ENCODE results near the gene ADARB1.
"Not testable (repeated sequence)": the region's sequence is repeated elsewhere in the genome, so short reads cannot be mapped to it uniquely, and the experiment has no call there.

Gene ADARB1

DNA sequence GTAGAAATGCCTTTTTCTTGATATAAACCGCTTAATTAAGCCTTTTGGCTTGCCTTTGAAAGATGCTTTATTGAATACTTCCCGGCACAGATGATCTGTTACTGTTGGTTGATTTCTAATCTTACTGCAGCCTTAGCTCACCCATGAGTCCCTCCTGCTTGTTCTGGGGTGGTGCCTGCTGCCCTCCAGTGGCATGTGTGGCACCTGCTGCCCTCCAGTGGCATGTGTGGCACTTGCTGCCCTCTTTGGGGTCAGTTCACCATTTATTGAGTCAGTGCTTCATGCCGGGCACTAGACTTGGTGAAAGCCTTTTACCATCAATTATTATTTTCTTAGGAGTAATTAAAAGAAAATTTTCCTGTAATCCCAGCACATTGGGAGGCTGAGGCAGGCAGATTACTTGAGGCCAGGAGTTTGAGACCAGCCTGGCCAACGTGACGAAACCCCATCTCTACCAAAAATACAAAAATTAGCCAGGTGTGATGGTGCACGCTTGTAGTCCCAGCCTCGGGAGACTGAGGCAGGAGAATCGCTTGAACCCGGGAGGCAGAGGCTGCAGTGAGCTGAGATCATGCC lies 54.3 kb downstream of the ADARB1 start:
- H3K27me3 ChIP-seq, result peaks cover 37% of the 10 kb centered on the region
- no peaks in the 10 kb centered on the region for H3K9me3 ChIP-seq
- H3K4me1 ChIP-seq (ENCODE audit: control insufficient read depth in 1 of 2, insufficient read depth in 1 of 2, low read depth in 1 of 2, low read length in 1 of 2), result peaks cover 0 to 8% of the 10 kb centered on the region in 2 experiments
- TF ChIP-seq, protein P1, sequence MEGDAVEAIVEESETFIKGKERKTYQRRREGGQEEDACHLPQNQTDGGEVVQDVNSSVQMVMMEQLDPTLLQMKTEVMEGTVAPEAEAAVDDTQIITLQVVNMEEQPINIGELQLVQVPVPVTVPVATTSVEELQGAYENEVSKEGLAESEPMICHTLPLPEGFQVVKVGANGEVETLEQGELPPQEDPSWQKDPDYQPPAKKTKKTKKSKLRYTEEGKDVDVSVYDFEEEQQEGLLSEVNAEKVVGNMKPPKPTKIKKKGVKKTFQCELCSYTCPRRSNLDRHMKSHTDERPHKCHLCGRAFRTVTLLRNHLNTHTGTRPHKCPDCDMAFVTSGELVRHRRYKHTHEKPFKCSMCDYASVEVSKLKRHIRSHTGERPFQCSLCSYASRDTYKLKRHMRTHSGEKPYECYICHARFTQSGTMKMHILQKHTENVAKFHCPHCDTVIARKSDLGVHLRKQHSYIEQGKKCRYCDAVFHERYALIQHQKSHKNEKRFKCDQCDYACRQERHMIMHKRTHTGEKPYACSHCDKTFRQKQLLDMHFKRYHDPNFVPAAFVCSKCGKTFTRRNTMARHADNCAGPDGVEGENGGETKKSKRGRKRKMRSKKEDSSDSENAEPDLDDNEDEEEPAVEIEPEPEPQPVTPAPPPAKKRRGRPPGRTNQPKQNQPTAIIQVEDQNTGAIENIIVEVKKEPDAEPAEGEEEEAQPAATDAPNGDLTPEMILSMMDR (IDR thresholded peaks at IDR 0.05), result peak; percentile 71
- no peaks in the 10 kb centered on the region for H3K36me3 ChIP-seq
- H3K4me3 ChIP-seq (ENCODE audit: low read depth in 1 of 2, low read length in 1 of 2), result no peak overlapping the region
- H3K27ac ChIP-seq, result no peak overlapping the region

DNA sequence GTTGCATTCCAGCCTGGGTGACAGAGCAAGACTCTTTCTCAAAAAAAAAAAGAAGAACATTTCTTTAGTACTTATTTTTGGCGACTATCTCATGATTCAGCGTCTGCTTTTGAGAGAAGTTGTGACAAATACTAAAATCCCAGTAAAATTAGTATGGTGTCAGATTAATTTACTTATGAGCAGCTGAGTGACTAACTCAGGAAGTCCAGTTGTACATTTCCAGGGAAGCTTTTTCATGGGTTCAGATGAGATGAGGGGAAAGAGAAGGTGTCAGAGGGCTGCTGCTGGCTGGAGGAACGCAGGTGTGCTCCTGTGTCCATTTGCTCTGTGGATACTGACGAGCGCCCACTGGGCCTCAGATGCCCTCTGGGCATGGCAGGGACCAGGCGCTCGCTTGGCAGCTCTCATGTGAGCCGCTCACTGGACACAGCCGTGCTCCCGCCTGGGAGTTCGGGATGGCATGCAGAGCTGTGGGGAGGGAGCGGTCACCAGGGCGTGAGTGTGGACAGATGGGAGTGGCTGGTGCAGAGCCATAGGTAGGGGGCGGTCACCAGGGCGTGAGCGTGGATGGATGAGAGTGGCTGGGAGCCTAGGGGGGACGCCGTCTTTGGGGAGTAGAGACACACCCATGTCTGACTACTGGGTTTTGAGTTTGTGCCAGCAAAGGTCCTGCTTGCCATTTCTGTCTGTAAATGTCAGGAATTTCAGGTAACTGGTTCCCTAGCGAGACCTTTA lies 55.0 kb downstream of the ADARB1 start:
- peaks cover 0 to 8% of the 10 kb centered on the region in 2 experiments for H3K4me1 ChIP-seq (ENCODE audit: control insufficient read depth in 1 of 2, insufficient read depth in 1 of 2, low read depth in 1 of 2, low read length in 1 of 2)
- H3K36me3 ChIP-seq, result no peaks in the 10 kb centered on the region
- TF ChIP-seq, protein P1 (IDR thresholded peaks at IDR 0.05), result no peak
- peaks cover 37% of the 10 kb centered on the region for H3K27me3 ChIP-seq
- no peak overlapping the region for H3K27ac ChIP-seq
- no peaks in the 10 kb centered on the region for H3K9me3 ChIP-seq
- H3K4me3 ChIP-seq (ENCODE audit: low read depth in 1 of 2, low read length in 1 of 2), result no peak overlapping the region

DNA sequence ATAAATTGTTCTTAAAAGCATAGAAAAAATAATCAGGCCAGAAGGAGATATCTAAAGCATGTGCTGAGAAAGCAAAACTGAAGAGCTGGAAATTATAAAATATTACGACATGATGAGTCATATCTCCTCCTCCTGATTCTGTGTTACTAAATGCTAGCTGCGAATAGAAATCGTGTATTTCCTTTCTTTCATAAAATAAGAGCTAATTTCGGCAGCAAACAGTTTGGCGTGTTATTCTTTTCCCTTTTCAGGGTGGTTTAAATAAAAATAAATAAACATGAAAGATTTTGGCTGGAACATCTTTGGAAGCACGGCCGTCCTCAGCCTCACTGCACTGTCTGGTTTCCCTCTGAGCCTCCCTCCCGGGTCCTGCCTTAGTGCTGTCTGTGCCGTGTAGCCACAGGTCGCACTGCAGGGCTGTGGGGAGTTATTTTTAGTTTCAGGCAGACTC lies 56.0 kb downstream of the ADARB1 start:
- Histone ChIP-seq H3K4me1 (ENCODE audit: control insufficient read depth in 1 of 2, insufficient read depth in 1 of 2, low read depth in 1 of 2, low read length in 1 of 2) (peaks cover 0 to 8% of the 10 kb centered on the region in 2 experiments), H3K4me3 (ENCODE audit: low read depth in 1 of 2, low read length in 1 of 2) (no peak overlapping the region)

DNA sequence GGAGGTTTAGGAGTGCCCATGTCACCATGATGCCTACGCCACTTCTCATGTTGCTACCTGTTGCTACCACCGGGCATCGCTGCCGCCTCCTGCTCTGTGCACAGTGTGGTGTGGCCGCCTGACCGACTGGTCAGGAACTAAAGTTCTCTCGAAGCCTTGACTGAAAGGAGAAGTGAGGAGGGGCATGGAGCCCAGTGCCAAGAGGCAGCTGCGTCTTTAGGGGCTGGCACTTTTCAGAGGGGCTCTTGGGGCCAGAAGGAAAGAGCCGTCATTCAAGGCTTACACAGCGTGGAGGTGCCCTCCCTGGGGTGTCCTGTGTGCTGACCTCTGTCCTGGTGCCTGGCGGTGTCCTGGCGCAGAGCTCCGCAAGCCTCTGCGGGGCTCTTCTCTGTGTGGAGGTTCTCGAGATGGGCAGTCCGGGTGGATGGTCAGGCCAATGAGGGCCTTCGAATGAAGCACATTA lies 57.2 kb downstream of the ADARB1 start:
- no peak overlapping the region for H3K4me3 ChIP-seq (ENCODE audit: low read depth in 1 of 2, low read length in 1 of 2)
- H3K4me1 ChIP-seq (ENCODE audit: control insufficient read depth in 1 of 2, insufficient read depth in 1 of 2, low read depth in 1 of 2, low read length in 1 of 2), result peaks cover 0 to 8% of the 10 kb centered on the region in 2 experiments
- H3K27ac ChIP-seq, result no peak overlapping the region
- no peaks in the 10 kb centered on the region for H3K36me3 ChIP-seq
- peaks cover 33% of the 10 kb centered on the region for H3K27me3 ChIP-seq
- TF ChIP-seq, protein P1 (IDR thresholded peaks at IDR 0.05), result no peak
- no peaks in the 10 kb centered on the region for H3K9me3 ChIP-seq

More for the DNA sequence above, 56.0 kb downstream of the ADARB1 start:
- Histone ChIP-seq H3K27me3 (peaks cover 37% of the 10 kb centered on the region), H3K27ac (no peak overlapping the region), H3K9me3 (no peaks in the 10 kb centered on the region), H3K36me3 (no peaks in the 10 kb centered on the region)
- TF ChIP-seq, protein P1 (IDR thresholded peaks at IDR 0.05), result no peak

DNA sequence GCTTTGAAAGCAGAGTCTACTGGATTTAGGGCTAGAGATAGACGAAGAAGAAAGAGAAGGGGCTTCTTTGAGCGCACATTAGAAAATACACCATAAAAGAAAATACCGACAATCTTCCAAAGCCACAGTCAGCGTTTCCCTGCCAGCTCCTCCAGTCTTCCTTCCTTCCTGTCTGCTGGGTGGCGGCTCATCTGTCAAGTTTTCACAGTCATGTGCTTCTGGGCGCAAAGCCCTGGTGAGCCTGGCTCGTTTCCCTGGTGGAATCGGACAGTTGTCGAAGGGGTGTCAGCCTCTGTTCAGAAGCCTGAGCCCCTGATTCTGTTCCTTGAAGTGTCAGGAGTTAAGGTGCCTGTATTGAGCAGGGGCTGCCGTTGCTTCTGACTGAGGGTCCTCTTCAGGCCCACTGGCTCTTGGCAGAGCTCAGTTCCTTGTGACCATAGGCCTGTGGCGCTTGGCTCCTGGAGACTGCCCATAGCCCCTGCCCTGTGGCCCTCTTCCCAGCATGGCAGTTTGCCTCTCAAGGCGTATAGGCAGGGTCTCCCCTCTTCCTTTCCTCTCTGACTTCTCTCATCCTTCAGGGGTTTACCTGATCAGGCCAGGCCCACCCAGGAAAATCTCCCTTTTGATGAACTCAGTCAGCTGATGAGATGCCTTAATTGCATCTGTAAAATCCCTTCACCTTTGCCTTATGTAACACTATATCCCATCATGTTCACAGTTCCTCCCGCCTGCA lies 58.6 kb downstream of the ADARB1 start:
- Histone ChIP-seq H3K27me3 (peaks cover 31% of the 10 kb centered on the region), H3K36me3 (no peaks in the 10 kb centered on the region), H3K27ac (no peak overlapping the region), H3K4me1 (ENCODE audit: control insufficient read depth in 1 of 2, insufficient read depth in 1 of 2, low read depth in 1 of 2, low read length in 1 of 2) (peaks cover 0 to 8% of the 10 kb centered on the region in 2 experiments), H3K9me3 (no peaks in the 10 kb centered on the region), H3K4me3 (ENCODE audit: low read depth in 1 of 2, low read length in 1 of 2) (no peak overlapping the region)
- TF ChIP-seq, protein P1 (IDR thresholded peaks at IDR 0.05), result no peak

DNA sequence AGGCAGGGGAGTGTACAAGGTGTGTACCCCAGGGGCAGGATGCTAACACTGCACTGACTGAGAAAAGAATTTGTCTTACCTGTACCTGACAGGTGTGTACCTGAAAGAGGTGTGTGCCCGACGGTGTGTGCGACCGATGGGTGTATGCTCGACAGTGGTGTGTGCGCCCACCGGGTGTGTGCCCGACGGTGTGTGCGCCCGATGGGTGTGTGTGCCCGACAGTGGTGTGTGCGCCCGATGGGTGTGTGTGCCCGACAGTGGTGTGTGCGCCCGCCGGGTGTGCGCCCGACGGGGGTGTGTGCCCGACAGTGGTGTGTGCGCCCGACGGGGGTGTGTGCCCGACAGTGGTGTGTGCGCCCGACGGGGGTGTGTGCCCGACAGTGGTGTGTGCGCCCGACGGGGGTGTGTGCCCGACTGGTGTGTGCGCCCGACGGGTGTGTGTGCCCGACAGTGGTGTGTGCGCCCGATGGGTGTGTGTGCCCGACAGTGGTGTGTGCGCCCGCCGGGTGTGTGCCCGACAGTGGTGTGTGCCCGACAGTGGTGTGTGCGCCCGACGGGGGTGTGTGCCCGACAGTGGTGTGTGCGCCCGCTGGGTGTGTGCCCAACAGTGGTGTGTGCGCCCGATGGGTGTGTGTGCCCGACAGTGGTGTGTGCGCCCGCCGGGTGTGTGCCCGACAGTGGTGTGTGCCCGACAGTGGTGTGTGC lies 59.3 kb downstream of the ADARB1 start:
- not testable (repeated sequence) for H3K4me3 ChIP-seq (ENCODE audit: low read depth in 1 of 2, low read length in 1 of 2); H3K9me3 ChIP-seq; H3K27ac ChIP-seq; H3K4me1 ChIP-seq (ENCODE audit: control insufficient read depth in 1 of 2, insufficient read depth in 1 of 2, low read depth in 1 of 2, low read length in 1 of 2); H3K36me3 ChIP-seq
- H3K27me3 ChIP-seq, result peaks cover 31% of the 10 kb centered on the region
